CD4-positive, alpha-beta T cell (primary cell): ENCODE measurements around the gene SPECC1L. TPM values are rescaled to one million over a fixed set of nuclear protein-coding genes. Genes with fewer than 3 reads are reported as not detected.

ENCODE experiments used
- ATAC-seq: fragments of 200-7000 bp; cut with Tn5 transposase; one replicate; pipeline ENCODE4 v1.10.0; 2022; ENCODE audit warnings: mild to moderate bottlenecking; ENCODE audit not compliant: poor library complexity
- CTCF ChIA-PET: fragments of 350-600 bp; sonication (Branson Sonifier 250); formaldehyde crosslinking; loops from one replicate; lab custom pipeline; 2021; ENCODE audit warnings: antibody characterized with exemption, inconsistent platforms; lab: Charles Lee
- POLR2A ChIA-PET: fragments of 350-600 bp; sonication (Branson Sonifier 250); formaldehyde crosslinking; loops from one replicate; lab custom pipeline; 2021; ENCODE audit warnings: antibody characterized with exemption, inconsistent platforms; lab: Charles Lee
- DNase-seq, 14 experiments: peaks; one replicate each; pipeline ENCODE4 v3.0.0-alpha.2; 2013 to 2020; ENCODE audit warnings: mixed read lengths in 2 of 14
- H3K27ac ChIP-seq, 2 donors: one replicate each; pipeline versions ENCODE4 v1.5.1 to v1.7.0; 2013; ENCODE audit warnings: low read length in 2 of 2, low read depth in 1 of 2, mild to moderate bottlenecking in 1 of 2
- H3K27me3 ChIP-seq, 2 experiments: 1 replicate in 1 of 2; 2 replicates in 1 of 2; pipeline versions ENCODE4 v1.6.1 to v1.7.0; 2013; ENCODE audit warnings: low read length in 2 of 2, control low read depth in 1 of 2, mild to moderate bottlenecking in 1 of 2, moderate library complexity in 1 of 2; ENCODE audit not compliant: insufficient read depth in 2 of 2, control insufficient read depth in 1 of 2
- H3K36me3 ChIP-seq: one replicate; pipeline ENCODE4 v1.6.1; 2013; ENCODE audit warnings: low read length, control low read depth; ENCODE audit not compliant: insufficient read depth
- H3K4me1 ChIP-seq: one replicate; pipeline ENCODE4 v1.6.1; 2013; ENCODE audit warnings: low read length, control low read depth; ENCODE audit not compliant: insufficient read depth
- H3K4me3 ChIP-seq: one replicate; pipeline ENCODE4 v1.5.1; 2013; ENCODE audit warnings: mild to moderate bottlenecking, low read length, moderate library complexity
- H3K9me3 ChIP-seq, 2 experiments: 1 replicate in 1 of 2; 2 replicates in 1 of 2; pipeline versions ENCODE4 v1.6.1 to v1.7.0; 2013; ENCODE audit warnings: low read length in 2 of 2, mild to moderate bottlenecking in 2 of 2, control low read depth in 1 of 2, moderate library complexity in 1 of 2; ENCODE audit not compliant: control insufficient read depth in 1 of 2, insufficient read depth in 1 of 2
- H3K27ac Mint-ChIP-seq: one replicate; pipeline ENCODE4 v1.8.0; 2020; ENCODE audit warnings: mixed read lengths
- H3K27me3 Mint-ChIP-seq: one replicate; pipeline ENCODE4 v1.8.0; 2021; ENCODE audit warnings: mixed read lengths
- H3K36me3 Mint-ChIP-seq: one replicate; pipeline ENCODE4 v1.8.0; 2021; ENCODE audit warnings: low read depth, mixed read lengths
- H3K4me1 Mint-ChIP-seq: one replicate; pipeline ENCODE4 v1.8.0; 2021; ENCODE audit warnings: low read depth, mixed read lengths
- H3K4me3 Mint-ChIP-seq: one replicate; pipeline ENCODE4 v1.8.0; 2020; ENCODE audit warnings: mild to moderate bottlenecking, mixed read lengths
- H3K9me3 Mint-ChIP-seq: one replicate; pipeline ENCODE4 v1.8.0; 2020; ENCODE audit warnings: mixed read lengths
- CTCF ChIP-seq: fragments of 200-600 bp; IDR thresholded peaks from one replicate; pipeline ENCODE4 v1.8.0; 2022; ENCODE audit warnings: antibody characterized with exemption, mild to moderate bottlenecking
- intact Hi-C, 2 experiments: fragments of 100-400 bp; cut with DNase I in 1 of 2; cut with micrococcal nuclease in 1 of 2; formaldehyde crosslinking; loops; one replicate each; pipeline versions ENCODE4 v1.15.1 to v1.9.0; 2023 to 2025; cut with DNase I, micrococcal nuclease
- total RNA-seq, 174 experiments: library from RNA in 2 of 174; stranded (reverse) in 2 of 174; gene quantifications; one replicate each; pipeline ENCODE4 v1.2.3 and lab custom pipeline; 2021 to 2026

Gene SPECC1L
- total RNA-seq, 2 experiments from 2014 or later, result 27.5 to 31.8 TPM

GRCh38 chr22:24466716-24467328, 196.2 kb downstream of the SPECC1L start:
- Histone ChIP-seq H3K27me3 (no peaks in the 10 kb centered on the region), H3K4me3 (no peak overlapping the region), H3K4me1 (no peaks in the 10 kb centered on the region), H3K9me3 (no peaks in the 10 kb centered on the region), H3K27ac (no peak overlapping the region), H3K36me3 (no peaks in the 10 kb centered on the region)
- Mint-ChIP-seq H3K9me3 (no peaks in the 10 kb centered on the region), H3K4me3 (no peak overlapping the region), H3K4me1 (no peaks in the 10 kb centered on the region), H3K27me3 (no peaks in the 10 kb centered on the region), H3K27ac (no peak overlapping the region), H3K36me3 (no peaks in the 10 kb centered on the region)
- intact Hi-C loops, result loop anchor here in 1 of 2 experiments (5.0 kb wide), 1 partner anchor 40 kb away; the partner anchor contains the start of gene ADORA2A
- DNase-seq (no peak), ATAC-seq (no peak)
- POLR2A ChIA-PET, result interaction anchor here (0.7 kb wide), 1 partner anchor 712 kb away, joined by 3 read pairs; no protein-coding TSS in a partner anchor
- CTCF ChIA-PET, result no interaction called here
- TF ChIP-seq CTCF, result no peak

GRCh38 chr22:24467340-24467739, 196.7 kb downstream of the SPECC1L start:
- Mint-ChIP-seq H3K9me3 (no peaks in the 10 kb centered on the region), H3K27ac (no peak overlapping the region), H3K4me1 (no peaks in the 10 kb centered on the region), H3K4me3 (no peak overlapping the region), H3K27me3 (no peaks in the 10 kb centered on the region), H3K36me3 (no peaks in the 10 kb centered on the region)
- intact Hi-C loops, result loop anchor here in 1 of 2 experiments (5.0 kb wide), 1 partner anchor 40 kb away; the partner anchor contains the start of gene ADORA2A
- no peaks in the 10 kb centered on the region for H3K9me3 ChIP-seq
- ChIA-PET POLR2A (interaction anchor here (0.7 kb wide), 1 partner anchor 712 kb away, joined by 3 read pairs; no protein-coding TSS in a partner anchor), CTCF (interaction anchor here (1.4 kb wide), 1 partner anchor 9 kb away, joined by 3 read pairs; no protein-coding TSS in a partner anchor)
- H3K36me3 ChIP-seq, result no peaks in the 10 kb centered on the region
- H3K4me3 ChIP-seq, result no peak overlapping the region
- H3K4me1 ChIP-seq, result no peaks in the 10 kb centered on the region
- no peak for TF ChIP-seq CTCF
- H3K27me3 ChIP-seq, result no peaks in the 10 kb centered on the region
- ATAC-seq (no peak), DNase-seq (no peak)
- H3K27ac ChIP-seq, result no peak overlapping the region

Other genes with a start within 250 kb of the SPECC1L start
- gene SUSD2, start 89.3 kb upstream of the SPECC1L start, total RNA-seq, result 1 to 10 TPM in 1 of 2 experiments, under 1 TPM in 1; 0.80 to 1.5 TPM
- gene GGT5, start 25.7 kb upstream of the SPECC1L start, total RNA-seq, result not detected
- 10 to 100 TPM; 15.5 to 16.4 TPM for gene ADORA2A, start 156.8 kb downstream of the SPECC1L start, total RNA-seq
- gene UPB1, start 224.5 kb downstream of the SPECC1L start, total RNA-seq, result 1 to 10 TPM; 2.7 to 3.7 TPM